SIG-M5 treated with dmso at 0.1 percent for 504 hours (cell line): ENCODE results near the gene TRMT10A.

Experiments
- DNase-seq: peaks from one replicate; lab custom pipeline; 2025; ENCODE audit not compliant: unreplicated experiment; lab: John Stamatoyannopoulos, UW

Gene TRMT10A, protein sequence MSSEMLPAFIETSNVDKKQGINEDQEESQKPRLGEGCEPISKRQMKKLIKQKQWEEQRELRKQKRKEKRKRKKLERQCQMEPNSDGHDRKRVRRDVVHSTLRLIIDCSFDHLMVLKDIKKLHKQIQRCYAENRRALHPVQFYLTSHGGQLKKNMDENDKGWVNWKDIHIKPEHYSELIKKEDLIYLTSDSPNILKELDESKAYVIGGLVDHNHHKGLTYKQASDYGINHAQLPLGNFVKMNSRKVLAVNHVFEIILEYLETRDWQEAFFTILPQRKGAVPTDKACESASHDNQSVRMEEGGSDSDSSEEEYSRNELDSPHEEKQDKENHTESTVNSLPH

DNA sequence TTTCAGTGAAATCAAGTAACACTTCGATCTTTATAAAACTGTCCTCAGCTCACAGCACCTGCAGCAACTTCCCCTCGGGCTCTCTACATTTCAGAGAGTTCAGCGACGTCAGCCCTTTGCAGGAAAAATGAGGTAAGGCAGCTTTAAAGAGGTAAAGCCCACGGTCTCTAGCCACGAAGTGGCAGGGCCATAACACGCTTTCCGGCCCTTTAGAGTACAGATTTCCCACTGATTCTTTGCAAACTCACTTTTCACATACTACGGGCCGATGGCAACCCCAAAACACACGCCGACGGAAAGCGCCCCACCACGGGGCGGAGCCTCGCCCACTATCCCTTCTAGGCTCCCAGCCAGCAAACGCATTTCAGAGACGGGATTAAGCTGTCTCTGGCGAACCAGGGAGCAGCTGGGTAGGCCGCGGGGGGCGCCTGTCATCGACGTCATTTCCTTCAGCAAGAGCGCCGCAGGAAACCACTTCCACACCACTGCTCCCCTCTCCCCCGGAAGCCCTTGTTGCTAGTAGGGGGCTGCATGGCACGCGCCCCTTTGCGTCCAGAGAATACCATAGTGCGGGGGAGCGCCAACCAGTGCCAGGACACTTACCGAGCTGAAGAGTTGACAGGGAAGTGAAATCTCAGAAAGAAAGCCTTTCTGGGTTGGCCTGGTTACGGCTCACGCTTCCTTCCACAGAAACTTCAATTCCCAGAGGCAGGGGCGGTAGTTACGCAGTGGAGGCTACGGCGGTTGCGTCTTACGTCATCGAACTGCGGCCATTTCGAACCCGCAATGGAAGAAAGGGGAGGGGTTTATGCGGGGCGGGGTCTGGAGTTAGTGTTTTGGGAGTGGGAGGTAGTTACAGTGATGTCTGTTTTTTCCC, at the start of gene TRMT10A:
TRMT10A (minus strand) TSS at position 730 of the 877 bp plus-strand sequence. CDS start 4,701 bp downstream, outside the sequence.
- DNase-seq: peak; percentile 96

DNA sequence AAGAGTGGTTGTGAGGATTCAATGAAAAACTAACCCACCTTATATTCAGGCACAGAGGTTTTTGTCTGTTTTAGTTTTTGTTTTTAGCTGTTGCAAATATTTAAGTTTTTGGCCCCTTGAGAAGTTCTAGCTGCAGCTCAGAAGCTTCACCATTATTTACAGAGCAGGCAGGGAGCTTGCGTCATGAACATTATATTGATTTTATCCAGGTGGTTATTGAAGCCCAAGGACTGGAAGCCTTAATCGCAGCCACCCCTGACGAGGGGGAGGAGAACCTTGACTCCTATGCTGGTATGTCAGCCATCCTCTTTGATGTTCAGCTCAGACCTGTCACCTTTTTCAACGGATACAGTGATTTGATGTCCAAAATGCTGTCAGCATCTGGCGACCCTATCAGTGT, 48.9 kb upstream of the TRMT10A start:
- DNase-seq: no peak

DNA sequence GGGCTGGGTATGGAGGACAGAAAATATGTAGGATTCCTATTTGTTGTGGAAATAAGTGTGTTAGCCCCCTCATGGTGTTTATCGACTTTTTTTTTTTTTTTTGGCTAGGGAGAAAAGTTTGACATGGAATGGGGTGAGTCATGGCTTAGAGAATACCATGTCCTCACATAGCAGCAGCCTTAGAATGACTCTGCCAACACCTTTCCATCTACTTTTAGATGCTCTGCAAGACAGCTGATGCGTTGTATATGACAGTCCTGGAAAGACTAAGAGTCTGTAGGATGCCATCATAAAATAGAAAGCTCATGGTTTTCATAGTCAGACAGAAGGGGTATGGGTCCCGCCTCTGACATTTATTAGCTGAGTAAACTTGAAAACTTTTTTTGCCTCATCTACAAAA, 48.4 kb upstream of the TRMT10A start:
- DNase-seq: no peak

DNA sequence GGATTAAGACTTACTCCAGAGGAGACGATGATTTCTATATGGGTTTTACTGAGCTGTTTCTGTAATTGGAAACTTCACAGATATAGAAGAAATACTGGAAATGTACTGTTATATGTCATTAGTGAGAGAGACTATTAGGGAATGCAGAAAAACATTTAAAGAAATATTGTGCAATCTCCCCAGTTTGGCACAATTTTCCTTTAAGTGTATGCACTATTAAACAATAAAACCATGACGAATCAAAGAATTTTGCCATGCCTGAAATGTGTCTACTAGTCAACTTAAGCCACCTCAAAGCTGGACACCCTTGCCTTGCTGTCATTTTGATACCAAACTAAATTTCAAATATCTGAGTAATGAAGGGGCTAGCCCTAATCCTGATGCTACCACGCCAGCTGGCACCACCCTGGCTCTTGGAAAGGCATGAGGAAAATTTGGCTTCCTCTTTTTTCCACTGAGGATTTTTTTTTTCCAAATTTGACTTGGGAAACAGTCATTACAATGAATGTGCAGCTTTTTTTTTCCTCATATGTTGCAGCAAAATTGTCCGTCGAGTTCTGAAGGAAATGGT, 46.9 kb upstream of the TRMT10A start:
- DNase-seq: no peak

DNA sequence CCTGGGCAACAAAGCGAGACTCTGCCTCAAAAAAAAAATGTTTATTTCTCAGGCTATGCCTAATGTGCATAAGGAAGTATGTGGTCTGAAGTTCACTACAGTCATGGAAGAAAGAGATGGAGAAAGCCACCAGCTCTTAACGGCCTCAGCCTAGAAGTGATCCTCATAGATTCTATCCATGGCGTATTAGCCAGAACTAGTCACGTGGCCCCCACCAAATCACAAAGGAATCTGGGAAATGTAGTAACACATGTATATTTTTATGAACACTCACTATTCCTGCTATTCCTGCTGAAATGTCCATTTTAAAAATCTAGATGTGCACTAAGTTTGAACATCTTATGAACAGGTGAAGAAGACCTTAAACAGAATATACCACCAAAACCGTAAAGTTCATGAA, 44.6 kb upstream of the TRMT10A start:
- no peak for DNase-seq

DNA sequence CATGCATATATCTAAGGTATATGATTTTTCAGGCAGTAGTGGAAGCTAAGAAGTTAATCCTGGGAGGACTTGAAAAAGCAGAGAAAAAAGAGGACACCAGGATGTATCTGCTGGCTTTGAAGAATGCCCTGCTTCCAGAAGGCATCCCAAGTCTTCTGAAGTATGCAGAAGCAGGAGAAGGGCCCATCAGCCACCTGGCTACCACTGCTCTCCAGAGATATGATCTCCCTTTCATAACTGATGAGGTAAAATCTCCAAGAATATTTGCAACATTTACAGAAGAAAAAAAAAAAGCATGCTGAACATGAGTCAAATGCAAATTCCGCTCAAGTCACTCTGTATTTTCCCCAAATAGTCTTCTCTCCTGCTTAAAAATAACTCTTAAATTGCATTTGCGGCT, 42.9 kb upstream of the TRMT10A start:
- no peak for DNase-seq

DNA sequence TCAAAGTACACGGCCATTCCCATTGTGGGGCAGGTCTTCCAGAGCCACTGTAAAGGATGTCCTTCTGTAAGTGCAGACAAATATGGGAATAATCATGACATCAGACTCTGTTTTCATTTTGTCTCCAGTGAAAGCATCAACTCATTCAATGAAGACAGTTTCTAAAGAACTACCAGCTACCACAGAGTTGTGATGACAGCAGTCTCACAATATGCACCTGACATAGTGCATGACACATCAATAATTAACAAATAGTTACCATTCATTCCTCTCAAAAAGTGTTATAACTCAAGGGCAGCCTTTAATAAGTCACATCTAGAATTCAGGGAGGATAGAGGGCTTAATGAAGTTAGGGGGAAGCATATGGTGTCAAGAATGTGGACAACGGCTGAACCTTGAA, 31.0 kb upstream of the TRMT10A start:
- DNase-seq: no peak

DNA sequence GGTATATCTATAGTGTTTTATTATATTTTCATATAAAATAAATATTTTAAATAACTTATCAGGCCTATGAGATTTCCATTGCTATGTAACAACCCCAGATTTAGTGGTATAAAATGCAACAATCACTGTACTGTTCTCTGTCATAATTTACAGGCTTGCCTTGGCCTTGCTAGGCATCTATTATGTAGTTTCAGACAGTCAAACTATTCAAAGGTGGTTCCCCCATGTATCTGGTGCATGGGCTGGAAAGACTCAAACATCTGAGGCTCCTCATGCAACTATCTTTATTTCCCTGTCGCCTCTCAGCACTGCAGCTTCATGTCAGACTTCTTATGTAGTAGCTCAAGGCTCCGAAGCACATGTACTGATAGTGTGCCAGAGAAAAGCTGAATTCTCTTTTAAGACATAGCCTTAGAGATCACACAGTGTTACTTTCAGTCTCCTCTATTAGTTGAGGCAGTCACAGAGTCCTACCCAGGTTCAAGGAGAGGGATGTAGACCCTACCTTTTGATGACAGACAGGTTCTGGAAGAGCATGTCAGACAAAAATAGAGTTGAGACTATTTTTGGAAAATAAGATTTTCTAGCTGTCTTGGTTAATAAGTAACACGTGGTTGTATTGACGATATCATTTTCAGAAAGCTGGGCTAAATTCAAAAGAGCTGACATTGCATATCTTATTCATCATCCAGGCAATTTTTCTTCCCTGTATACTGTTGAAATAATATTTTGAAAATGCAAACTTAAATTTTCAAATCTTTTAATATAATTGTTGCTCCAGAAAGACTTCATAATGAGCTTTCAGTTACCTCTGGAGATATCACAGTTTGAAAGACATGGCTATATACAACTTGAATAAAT, 30.2 kb upstream of the TRMT10A start:
- no peak for DNase-seq

DNA sequence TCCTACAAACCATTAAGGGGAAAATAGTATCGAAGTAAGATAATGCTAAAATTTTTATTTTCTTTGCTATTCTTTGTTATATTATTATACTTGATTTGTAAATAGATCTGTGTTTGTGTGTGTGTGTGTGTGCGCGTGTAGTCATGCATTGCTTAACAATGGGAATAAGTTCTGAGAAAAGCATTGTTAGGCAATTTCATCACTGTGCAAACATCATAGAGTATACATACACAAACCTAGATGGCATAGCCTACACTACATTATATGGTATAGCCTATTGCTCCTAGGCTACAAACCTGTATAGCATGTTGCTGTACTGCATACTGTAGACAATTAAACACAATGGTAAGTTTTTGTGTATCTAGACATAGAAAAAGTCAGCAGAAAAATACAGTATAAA, 27.9 kb upstream of the TRMT10A start:
- DNase-seq: no peak

DNA sequence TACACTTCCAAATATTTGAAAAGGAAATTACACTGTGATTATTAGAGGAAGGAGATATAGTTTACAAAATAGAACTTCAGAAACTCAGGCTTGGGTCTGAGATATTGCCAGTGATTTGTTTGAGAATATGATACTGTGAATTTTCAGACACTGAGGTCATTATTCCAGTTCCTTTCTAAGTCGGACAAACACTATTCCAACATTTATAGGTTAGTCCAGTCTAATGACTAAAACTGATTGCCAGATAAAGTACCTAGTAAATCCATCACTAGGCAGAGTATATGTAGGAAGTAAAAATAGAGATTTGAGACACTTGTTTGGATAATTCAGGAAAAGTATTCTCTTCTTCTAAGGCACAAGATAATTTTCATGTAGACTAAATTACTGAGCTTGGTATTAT, 24.0 kb upstream of the TRMT10A start:
- peak; percentile 17 for DNase-seq

DNA sequence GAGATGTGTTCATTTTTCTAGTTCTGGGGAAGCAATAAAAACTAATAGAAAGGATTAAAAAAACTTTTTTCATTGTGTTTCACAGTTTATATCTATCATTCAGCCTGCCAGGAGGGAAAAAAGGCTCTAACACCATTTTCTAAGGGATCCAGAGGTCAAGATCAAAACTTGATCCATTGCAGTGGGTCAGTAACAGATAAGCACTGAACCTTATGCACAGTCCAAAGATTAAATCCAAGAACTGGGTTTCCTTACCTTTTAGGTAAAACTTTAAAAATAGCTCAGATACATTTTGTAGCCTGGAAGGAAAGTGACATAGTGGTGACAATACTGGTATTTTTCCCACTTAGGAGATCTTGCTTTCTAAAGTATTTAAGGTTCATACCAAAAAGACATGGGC, 23.5 kb upstream of the TRMT10A start:
- no peak for DNase-seq

DNA sequence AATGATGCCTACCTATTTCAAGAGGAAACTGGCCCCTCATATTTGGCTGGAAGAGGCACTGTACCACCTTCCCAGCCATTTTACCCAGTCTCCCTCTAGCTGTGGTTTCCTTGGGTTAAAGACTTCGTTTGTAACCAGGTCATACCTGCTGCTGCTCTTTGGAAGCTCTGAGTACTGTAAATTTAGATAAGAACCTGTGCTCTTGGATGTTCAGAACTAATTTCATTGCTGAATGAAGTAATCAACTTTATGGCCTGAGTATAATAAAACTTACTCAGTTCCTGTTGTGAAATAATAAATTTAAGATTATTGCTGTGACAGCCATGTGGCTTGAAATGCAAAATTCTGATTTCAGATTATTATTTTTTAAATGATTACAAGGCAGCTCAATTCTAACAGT, 23.0 kb upstream of the TRMT10A start:
- no peak for DNase-seq

DNA sequence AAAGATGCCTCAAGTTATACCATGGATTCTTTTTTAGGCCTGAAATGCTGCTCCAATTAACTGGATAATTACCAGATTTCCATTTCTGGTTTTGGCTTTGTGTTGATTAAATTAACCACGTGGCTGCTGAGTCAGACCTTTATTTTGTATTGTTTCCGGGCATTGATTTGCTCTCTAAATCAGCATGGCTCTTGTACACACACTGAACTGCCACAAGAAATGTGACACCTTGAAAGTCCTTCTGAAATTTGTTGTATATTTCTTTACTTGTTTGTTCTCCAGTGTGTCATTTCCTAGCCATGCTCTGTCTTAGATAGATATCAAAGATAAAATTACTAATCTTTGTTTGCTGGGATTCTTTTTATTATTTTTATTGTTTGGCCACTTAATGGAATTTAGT, 22.5 kb upstream of the TRMT10A start:
- DNase-seq: peak; percentile 3

DNA sequence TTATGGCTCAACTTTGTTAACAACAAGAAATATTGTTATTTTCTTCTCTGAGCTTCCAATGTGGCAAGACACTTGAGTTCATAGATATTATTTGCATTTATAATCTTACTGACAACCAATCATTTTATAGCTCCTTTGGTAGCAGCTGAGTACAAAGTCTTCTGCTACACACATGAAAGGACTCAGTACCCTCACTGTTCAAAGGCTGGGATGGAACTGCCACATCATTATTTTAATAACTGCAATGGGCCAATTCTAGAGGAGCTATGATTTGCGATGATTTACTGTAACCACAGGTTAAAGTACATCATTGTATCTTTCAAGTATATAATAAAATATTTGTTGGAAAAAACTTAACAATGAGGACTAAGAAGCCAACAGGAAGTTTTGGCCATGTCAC, 21.7 kb upstream of the TRMT10A start:
- DNase-seq: no peak

DNA sequence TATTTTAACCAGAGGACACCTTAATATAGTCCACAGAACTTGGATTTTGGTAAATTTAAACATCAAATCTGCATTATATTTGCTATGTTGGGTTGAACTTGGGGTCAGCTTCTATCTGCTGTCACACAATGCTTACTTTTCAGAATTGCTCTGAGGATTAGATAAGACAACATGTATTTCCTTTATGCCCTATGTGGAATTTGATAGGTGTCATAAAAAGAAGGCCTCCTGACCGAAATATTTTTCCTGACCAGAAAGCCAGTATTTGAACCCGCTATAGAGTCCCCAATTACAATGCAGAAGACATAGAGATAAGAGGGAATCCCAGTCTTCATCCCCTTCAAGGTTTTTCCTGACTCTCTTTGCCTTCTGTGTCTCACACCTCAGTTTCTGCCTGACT, 14.9 kb upstream of the TRMT10A start:
- DNase-seq: no peak

DNA sequence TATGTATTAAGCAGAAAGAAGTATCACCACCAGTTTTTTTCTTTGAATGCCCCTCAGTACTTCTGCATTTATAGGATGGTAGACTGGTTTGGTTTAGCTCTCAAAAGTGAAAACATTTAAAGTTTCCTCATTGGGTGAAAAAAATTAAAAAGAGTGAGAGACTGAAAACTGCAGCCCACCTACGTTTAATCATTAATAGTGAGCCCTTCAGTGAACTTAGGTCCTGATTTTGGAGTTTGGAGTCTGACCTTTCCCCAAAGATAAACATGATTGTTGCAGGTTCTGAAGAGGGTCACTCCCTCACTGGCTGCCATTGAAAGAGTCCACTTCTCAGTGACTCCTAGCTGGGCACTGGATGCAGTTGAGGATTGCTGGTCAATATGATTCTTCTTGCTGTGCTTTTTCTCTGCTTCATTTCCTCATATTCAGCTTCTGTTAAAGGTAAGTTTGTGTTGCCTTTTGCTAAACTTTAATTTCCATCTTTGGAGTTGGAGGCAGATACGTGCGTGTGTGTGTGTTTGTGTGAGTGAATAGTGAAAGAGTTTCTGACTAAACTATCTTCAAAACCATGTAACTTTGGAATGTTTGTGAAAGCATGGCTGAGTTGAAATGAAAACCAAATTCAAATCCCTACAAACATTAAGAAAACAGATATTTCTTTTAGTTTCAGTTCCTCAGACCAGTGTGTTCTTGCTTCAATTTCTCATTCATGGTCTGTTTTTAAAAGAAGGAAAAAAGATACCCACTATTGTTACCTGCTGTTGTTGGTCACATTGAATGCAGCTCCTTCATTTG, 10.9 kb upstream of the TRMT10A start, which contains the start of gene MTTP:
MTTP (plus strand) TSS at position 295 of the 795 bp plus-strand sequence; CDS start at position 381, 86 bp downstream.
- DNase-seq: no peak

DNA sequence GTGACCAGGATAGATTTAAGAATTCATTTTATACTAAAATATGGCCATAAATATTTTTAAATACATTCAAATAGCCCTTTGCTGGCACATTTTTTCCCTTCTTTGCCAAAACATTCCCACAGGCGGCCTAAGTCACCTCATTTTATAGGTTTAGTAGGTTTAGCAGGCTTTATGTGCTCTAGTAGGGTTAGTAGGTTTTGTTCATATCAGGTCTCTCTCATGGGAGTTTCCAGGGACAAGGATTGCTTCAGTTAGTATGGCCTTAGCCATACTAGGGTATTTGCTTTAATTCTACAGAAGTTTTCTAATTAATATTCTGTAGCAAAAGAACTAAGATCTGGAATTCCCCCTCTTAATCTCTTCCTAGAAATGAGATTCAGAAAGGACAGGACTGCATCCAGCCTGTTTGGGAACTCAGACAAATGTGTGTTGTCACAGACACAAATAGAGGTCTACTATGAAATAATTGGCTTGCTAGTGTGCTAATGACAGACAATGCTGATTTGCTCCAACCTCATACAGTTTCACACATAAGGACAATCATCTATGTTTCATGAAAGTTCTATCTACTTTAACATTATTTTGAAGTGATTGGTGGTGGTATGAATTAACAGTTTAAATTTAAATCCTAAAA, 10.0 kb upstream of the TRMT10A start:
- DNase-seq: no peak

DNA sequence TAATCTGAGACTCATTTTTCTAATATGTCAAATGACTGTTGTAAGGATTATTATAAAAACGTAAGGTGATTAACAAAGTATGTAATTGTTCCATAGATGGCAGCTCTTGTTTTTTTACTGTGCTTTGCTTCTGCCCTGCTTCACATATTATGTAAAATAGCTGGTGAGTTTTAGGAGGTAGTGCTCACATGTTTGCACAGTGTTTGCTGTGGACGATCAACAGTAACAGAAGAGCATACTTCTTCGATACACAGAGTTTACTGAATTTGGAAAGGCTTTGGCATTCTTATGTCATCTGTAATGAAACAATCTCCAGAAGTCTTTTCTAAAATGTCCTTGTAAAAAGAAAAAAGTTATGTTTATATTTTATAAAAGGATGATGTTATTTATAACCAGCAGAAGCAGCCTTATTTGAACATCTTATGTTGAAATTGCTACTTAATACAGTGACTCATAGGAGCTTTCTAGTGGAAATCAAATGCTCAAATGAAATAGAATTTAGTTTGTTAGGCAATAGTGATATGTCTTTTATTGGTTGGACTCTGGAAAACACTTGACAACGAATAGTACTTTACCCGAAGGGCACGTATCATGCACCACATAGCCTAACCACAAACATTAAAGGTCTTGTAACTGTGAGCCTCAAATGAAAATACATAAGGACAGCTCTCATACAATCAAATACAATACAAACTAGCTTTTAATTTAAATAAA, 8.8 kb upstream of the TRMT10A start:
- no peak for DNase-seq

DNA sequence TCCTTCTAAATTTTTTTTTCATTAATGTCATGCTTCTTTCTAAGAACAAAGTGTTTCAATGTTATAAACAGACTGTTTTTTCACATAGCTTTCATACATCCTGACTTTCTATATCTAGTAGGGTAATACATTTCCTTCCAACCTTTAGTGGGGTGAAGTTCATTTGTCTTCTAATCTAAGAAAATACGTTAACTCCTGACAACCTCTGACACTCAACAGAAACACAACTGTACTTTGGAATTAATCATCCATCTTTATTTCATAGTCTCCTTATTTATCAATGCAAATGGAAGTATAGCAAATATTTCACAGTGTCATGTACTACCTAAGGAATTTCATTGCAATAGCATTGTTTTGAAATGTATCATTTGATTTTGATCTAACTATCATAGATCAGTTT, 8.0 kb upstream of the TRMT10A start:
- no peak for DNase-seq
